Kidney capillary endothelial cell (primary cell): ENCODE measurements around the gene NRXN3.
A peak's percentile ranks its signal among the peaks of the same experiment; 100 is the strongest.

Source experiments
- DNase-seq: peaks from one replicate; pipeline ENCODE4 v3.0.0-alpha.2; 2018; ENCODE audit warnings: low spot score

The NRXN3 gene

GRCh38 chr14:79583738-79584408, 1413.7 kb downstream of the NRXN3 start:
- no peak for DNase-seq

- DNase-seq: peak; percentile 9
Measured at GRCh38 chr14:79584679-79585078, 1414.5 kb downstream of the NRXN3 start.

GRCh38 chr14:79585845-79586244, 1415.7 kb downstream of the NRXN3 start:
- no peak for DNase-seq

GRCh38 chr14:79586416-79586815, 1416.2 kb downstream of the NRXN3 start:
- no peak for DNase-seq

- peak; percentile 28 for DNase-seq
Measured at GRCh38 chr14:79586989-79587598, 1416.9 kb downstream of the NRXN3 start.

- DNase-seq: no peak
Measured at GRCh38 chr14:79587875-79588274, 1417.7 kb downstream of the NRXN3 start.

GRCh38 chr14:79588398-79588797, 1418.2 kb downstream of the NRXN3 start:
- DNase-seq: no peak

- DNase-seq: no peak
Measured at GRCh38 chr14:79596551-79596950, 1426.4 kb downstream of the NRXN3 start.

GRCh38 chr14:79597566-79597965, 1427.4 kb downstream of the NRXN3 start:
- DNase-seq: no peak

- DNase-seq: no peak
Measured at GRCh38 chr14:79598339-79598738, 1428.2 kb downstream of the NRXN3 start.

GRCh38 chr14:79599239-79599638, 1429.1 kb downstream of the NRXN3 start:
- DNase-seq: no peak

- DNase-seq: no peak
Measured at GRCh38 chr14:79600406-79600805, 1430.2 kb downstream of the NRXN3 start.

- DNase-seq: no peak
Measured at GRCh38 chr14:79601579-79601978, 1431.4 kb downstream of the NRXN3 start.

GRCh38 chr14:79602045-79602444, 1431.9 kb downstream of the NRXN3 start:
- no peak for DNase-seq

GRCh38 chr14:79602742-79603141, 1432.6 kb downstream of the NRXN3 start:
- no peak for DNase-seq

- no peak for DNase-seq
Measured at GRCh38 chr14:79605849-79606248, 1435.7 kb downstream of the NRXN3 start.

- DNase-seq: no peak
Measured at GRCh38 chr14:79608446-79608845, 1438.3 kb downstream of the NRXN3 start.

- no peak for DNase-seq
Measured at GRCh38 chr14:79613625-79614024, 1443.5 kb downstream of the NRXN3 start.

GRCh38 chr14:79614448-79614847, 1444.3 kb downstream of the NRXN3 start:
- DNase-seq: no peak

- DNase-seq: no peak
Measured at GRCh38 chr14:79627058-79627457, 1456.9 kb downstream of the NRXN3 start.

- no peak for DNase-seq
Measured at GRCh38 chr14:79629411-79630287, 1459.5 kb downstream of the NRXN3 start.

- DNase-seq: no peak
Measured at GRCh38 chr14:79630288-79630960, 1460.3 kb downstream of the NRXN3 start.
